NCI-H146 (cell line): ENCODE data around the gene CCNF.
"Not testable (repeated sequence)": the region's sequence is repeated elsewhere in the genome, so short reads cannot be mapped to it uniquely, and the experiment has no call there.

Source experiments
- DNase-seq: peaks from one replicate; lab custom pipeline; 2025; lab: John Stamatoyannopoulos, UW

The CCNF gene

GRCh38 chr16:2471653-2472487, 42.6 kb downstream of the CCNF start:
- peak; percentile 47 for DNase-seq

GRCh38 chr16:2472488-2472864, 43.2 kb downstream of the CCNF start:
- DNase-seq = no peak

- DNase-seq = peak; percentile 19
Observed at GRCh38 chr16:2472885-2473445, 43.7 kb downstream of the CCNF start.

- peak; percentile 69 for DNase-seq
Observed at GRCh38 chr16:2473446-2473926, 44.2 kb downstream of the CCNF start.

- peak; percentile 56 for DNase-seq
Observed at GRCh38 chr16:2473999-2474876, 45.0 kb downstream of the CCNF start.

GRCh38 chr16:2474877-2475412, 45.7 kb downstream of the CCNF start, which contains the start of gene TBC1D24:
Gene TBC1D24 (plus strand): TSS chr16:2475127. CDS start chr16:2496149, 21,022 bp downstream.
- peak; percentile 87 for DNase-seq

- peak; percentile 79 for DNase-seq
Observed at GRCh38 chr16:2475413-2476344, 46.4 kb downstream of the CCNF start.

- no peak for DNase-seq
Observed at GRCh38 chr16:2476345-2476720, 47.1 kb downstream of the CCNF start.

GRCh38 chr16:2476741-2477140, 47.5 kb downstream of the CCNF start:
- DNase-seq = no peak

- no peak for DNase-seq
Observed at GRCh38 chr16:2477327-2477726, 48.1 kb downstream of the CCNF start.

- DNase-seq = no peak
Observed at GRCh38 chr16:2478279-2478678, 49.0 kb downstream of the CCNF start.

- DNase-seq = not testable (repeated sequence)
Observed at GRCh38 chr16:2479996-2480395, 50.7 kb downstream of the CCNF start.

- DNase-seq = no peak
Observed at GRCh38 chr16:2480948-2481347, 51.7 kb downstream of the CCNF start.

- no peak for DNase-seq
Observed at GRCh38 chr16:2481676-2482075, 52.4 kb downstream of the CCNF start.

- no peak for DNase-seq
Observed at GRCh38 chr16:2482249-2482648, 53.0 kb downstream of the CCNF start.

- DNase-seq = no peak
Observed at GRCh38 chr16:2482708-2483534, 53.7 kb downstream of the CCNF start.

- no peak for DNase-seq
Observed at GRCh38 chr16:2483939-2484897, 55.0 kb downstream of the CCNF start.

GRCh38 chr16:2484898-2485508, 55.8 kb downstream of the CCNF start:
- no peak for DNase-seq
